GM23338 (cell line): ENCODE data around the gene DAPK1. TPM values are rescaled to one million over a fixed set of nuclear protein-coding genes. Genes with fewer than 3 reads are reported as not detected.

ENCODE experiments used
- ATAC-seq: fragments of 200-7000 bp; cut with Tn5 transposase; 3 replicates; pipeline ENCODE4 v1.9.1; 2020
- DNase-seq: peaks from one replicate; pipeline ENCODE4 v3.0.0-alpha.2; 2015; ENCODE audit warnings: low spot score
- H2AFZ ChIP-seq: fragments of 200-600 bp; sonication (generic); 2 replicates; pipeline ENCODE4 v1.8.0; 2016; ENCODE audit warnings: antibody characterized with exemption, mild to moderate bottlenecking, moderate library complexity
- H3F3A ChIP-seq: fragments of 200-600 bp; sonication (generic); replicated peaks from 2 replicates; pipeline ENCODE4 v1.8.0; 2017; ENCODE audit warnings: antibody characterized with exemption, mixed run types, low read depth
- H3K27ac ChIP-seq: fragments of 200-600 bp; sonication (generic); 2 replicates; pipeline ENCODE4 v1.6.1; 2016; ENCODE audit warnings: low read depth
- H3K27me3 ChIP-seq: fragments of 200-600 bp; sonication (generic); 2 replicates; pipeline ENCODE4 v1.8.0; 2016; ENCODE audit warnings: mild to moderate bottlenecking, mixed run types, moderate library complexity; ENCODE audit not compliant: insufficient read depth
- H3K36me3 ChIP-seq: fragments of 200-600 bp; sonication (generic); 2 replicates; pipeline ENCODE4 v1.8.0; 2016; ENCODE audit warnings: mild to moderate bottlenecking; ENCODE audit not compliant: insufficient read depth
- H3K4me1 ChIP-seq: fragments of 200-600 bp; sonication (generic); 2 replicates; pipeline ENCODE4 v1.8.0; 2016; ENCODE audit warnings: mild to moderate bottlenecking, moderate library complexity; ENCODE audit not compliant: insufficient read depth
- H3K4me2 ChIP-seq: fragments of 200-600 bp; sonication (generic); 2 replicates; pipeline ENCODE4 v1.7.1; 2017; ENCODE audit warnings: mixed run types
- H3K4me3 ChIP-seq: fragments of 200-600 bp; sonication (generic); 2 replicates; pipeline ENCODE4 v1.6.1; 2016; ENCODE audit warnings: mixed run types
- H3K79me2 ChIP-seq: fragments of 200-600 bp; sonication (generic); replicated peaks from 2 replicates; pipeline ENCODE4 v1.8.0; 2017; ENCODE audit warnings: mild to moderate bottlenecking; ENCODE audit not compliant: insufficient read depth
- H3K9me2 ChIP-seq: fragments of 200-600 bp; sonication (generic); 2 replicates; pipeline ENCODE4 v1.8.0; 2017; ENCODE audit not compliant: insufficient read depth
- H4K20me1 ChIP-seq: fragments of 200-600 bp; sonication (generic); replicated peaks from 2 replicates; pipeline ENCODE4 v1.8.0; 2017; ENCODE audit warnings: mild to moderate bottlenecking; ENCODE audit not compliant: insufficient read depth
- H3K27ac Mint-ChIP-seq: 2 replicates; pipeline ENCODE4 v1.8.0; 2020; ENCODE audit warnings: inconsistent platforms, mild to moderate bottlenecking, moderate library complexity, mixed read lengths
- H3K27me3 Mint-ChIP-seq: 3 replicates; pipeline ENCODE4 v1.8.0; 2022; ENCODE audit warnings: low read depth, mild to moderate bottlenecking, moderate library complexity, mixed read lengths, inconsistent platforms; ENCODE audit not compliant: insufficient read depth, poor library complexity
- H3K36me3 Mint-ChIP-seq: 3 replicates; pipeline ENCODE4 v1.8.0; 2021; ENCODE audit warnings: low read depth, mild to moderate bottlenecking, inconsistent platforms, moderate library complexity, mixed read lengths
- H3K4me1 Mint-ChIP-seq: 3 replicates; pipeline ENCODE4 v1.8.0; 2020; ENCODE audit warnings: mild to moderate bottlenecking, inconsistent platforms, mixed read lengths
- H3K4me3 Mint-ChIP-seq: 3 replicates; pipeline ENCODE4 v1.8.0; 2021; ENCODE audit warnings: moderate library complexity, mild to moderate bottlenecking, inconsistent platforms, mixed read lengths
- H3K9me3 Mint-ChIP-seq: 3 replicates; pipeline ENCODE4 v1.8.0; 2020; ENCODE audit warnings: moderate library complexity, mild to moderate bottlenecking, inconsistent platforms, mixed read lengths
- CREB1 ChIP-seq: fragments of 250-450 bp; sonication (Bioruptor Pico); IDR thresholded peaks from 2 replicates; pipeline ENCODE4 v1.5.0; 2020; ENCODE audit warnings: low read depth, mild to moderate bottlenecking, moderate library complexity
- ETS1 ChIP-seq: IDR thresholded peaks from 2 replicates; pipeline ENCODE4 v1.6.1; 2016; ENCODE audit warnings: antibody characterized with exemption
- EZH2 ChIP-seq: fragments of 200-600 bp; sonication (generic); IDR thresholded peaks from one replicate; pipeline ENCODE4 v1.8.0; 2017; ENCODE audit warnings: antibody characterized with exemption, mild to moderate bottlenecking, low read depth; ENCODE audit not compliant: unreplicated experiment
- EZH2phosphoT487 ChIP-seq: fragments of 200-600 bp; sonication (generic); IDR thresholded peaks from one replicate; pipeline ENCODE4 v1.8.1; 2018; ENCODE audit warnings: antibody characterized with exemption; ENCODE audit not compliant: unreplicated experiment
- JUNB ChIP-seq: IDR thresholded peaks from one replicate; pipeline ENCODE4 v1.6.1; 2016; ENCODE audit warnings: antibody characterized with exemption; ENCODE audit not compliant: unreplicated experiment
- NANOG ChIP-seq: IDR thresholded peaks from 2 replicates; pipeline ENCODE4 v1.6.1; 2016; ENCODE audit warnings: antibody characterized with exemption, borderline replicate concordance
- POLR2AphosphoS5 ChIP-seq: IDR thresholded peaks from 2 replicates; pipeline ENCODE4 v1.6.1; 2016; ENCODE audit warnings: antibody characterized with exemption, low read depth
- STAT1 ChIP-seq: IDR thresholded peaks from one replicate; pipeline ENCODE4 v1.6.1; 2016; ENCODE audit warnings: antibody characterized with exemption; ENCODE audit not compliant: unreplicated experiment
- ZNF114 ChIP-seq: fragments of 250-450 bp; sonication (Bioruptor Pico); IDR thresholded peaks from 2 replicates; pipeline ENCODE4 v1.5.0; 2020; ENCODE audit warnings: mild to moderate bottlenecking, moderate library complexity
- ZNF331 ChIP-seq: fragments of 250-450 bp; sonication (Bioruptor Pico); IDR thresholded peaks from 2 replicates; pipeline ENCODE4 v1.5.0; 2020; ENCODE audit warnings: low read depth, mild to moderate bottlenecking, moderate library complexity
- ZNF462 ChIP-seq: fragments of 250-450 bp; sonication (Bioruptor Pico); IDR thresholded peaks from 2 replicates; pipeline ENCODE4 v1.5.0; 2020; ENCODE audit warnings: mild to moderate bottlenecking, moderate library complexity
- polyA plus RNA-seq: library from polyadenylated mRNA; unstranded; fragments of >200 nt; fragmentation: Nextera tagmentation; extraction: Ambion mirVana; gene quantifications from 2 replicates; pipeline ENCODE4 v1.2.1, GENCODE V29; 2016
- total RNA-seq: library from RNA; depleted of rRNA; stranded (reverse); fragments of >200 nt; shearing (Covaris generic); gene quantifications from 2 replicates; pipeline ENCODE4 v1.2.3, GENCODE V29; 2014
- TF ChIP-seq, protein P1 (sequence below), 2 experiments: fragments of 200-600 bp in 1 of 2; sonication (generic) in 1 of 2; conservative IDR thresholded peaks; 2 replicates each; pipeline versions ENCODE4 v1.5.1 to v1.6.1; 2016 to 2017; ENCODE audit warnings: antibody characterized with exemption in 2 of 2, low read depth in 2 of 2, mild to moderate bottlenecking in 2 of 2, moderate library complexity in 1 of 2
- TF ChIP-seq, protein P2 (sequence below): IDR thresholded peaks from one replicate; pipeline ENCODE4 v1.6.1; 2018; ENCODE audit warnings: antibody characterized with exemption; ENCODE audit not compliant: unreplicated experiment

The DAPK1 gene
- total and polyA plus RNA-seq, 2 experiments from 2014 or later, result 37.0 to 134 TPM

- no peaks in the 10 kb centered on the region for H3K27me3 ChIP-seq
- no peak overlapping the region for H3K27ac Mint-ChIP-seq
- H3K4me3 ChIP-seq, result no peak overlapping the region
- H2AFZ ChIP-seq, result no peak overlapping the region
- peaks cover 77% of the 10 kb centered on the region for H3K36me3 Mint-ChIP-seq
- no peak overlapping the region for H3K4me3 Mint-ChIP-seq
- peaks cover 22% of the 10 kb centered on the region for H3K36me3 ChIP-seq
- H4K20me1 ChIP-seq, result peaks cover 36% of the 10 kb centered on the region
- peaks cover 23% of the 10 kb centered on the region for H3K4me1 ChIP-seq
- H3K4me2 ChIP-seq, result no peak overlapping the region
- DNase-seq (no peak), ATAC-seq (no peak)
- H3K27me3 Mint-ChIP-seq, result peaks cover 17% of the 10 kb centered on the region
- H3K9me3 Mint-ChIP-seq, result no peaks in the 10 kb centered on the region
- H3F3A ChIP-seq, result 0 out of 2 replicates have a peak, but pooled peaks cover 2% of the 10 kb centered on the region
- H3K9me2 ChIP-seq, result no peaks in the 10 kb centered on the region
- peaks cover 49% of the 10 kb centered on the region for H3K4me1 Mint-ChIP-seq
- H3K79me2 ChIP-seq, result peaks cover 98% of the 10 kb centered on the region
- no peak overlapping the region for H3K27ac ChIP-seq
- no peak for TF ChIP-seq STAT1
- TF ChIP-seq ETS1, result no peak
- no peak for TF ChIP-seq EZH2
- TF ChIP-seq CREB1 (CRISPR knock-in tag), result no peak
- TF ChIP-seq, protein P1, sequence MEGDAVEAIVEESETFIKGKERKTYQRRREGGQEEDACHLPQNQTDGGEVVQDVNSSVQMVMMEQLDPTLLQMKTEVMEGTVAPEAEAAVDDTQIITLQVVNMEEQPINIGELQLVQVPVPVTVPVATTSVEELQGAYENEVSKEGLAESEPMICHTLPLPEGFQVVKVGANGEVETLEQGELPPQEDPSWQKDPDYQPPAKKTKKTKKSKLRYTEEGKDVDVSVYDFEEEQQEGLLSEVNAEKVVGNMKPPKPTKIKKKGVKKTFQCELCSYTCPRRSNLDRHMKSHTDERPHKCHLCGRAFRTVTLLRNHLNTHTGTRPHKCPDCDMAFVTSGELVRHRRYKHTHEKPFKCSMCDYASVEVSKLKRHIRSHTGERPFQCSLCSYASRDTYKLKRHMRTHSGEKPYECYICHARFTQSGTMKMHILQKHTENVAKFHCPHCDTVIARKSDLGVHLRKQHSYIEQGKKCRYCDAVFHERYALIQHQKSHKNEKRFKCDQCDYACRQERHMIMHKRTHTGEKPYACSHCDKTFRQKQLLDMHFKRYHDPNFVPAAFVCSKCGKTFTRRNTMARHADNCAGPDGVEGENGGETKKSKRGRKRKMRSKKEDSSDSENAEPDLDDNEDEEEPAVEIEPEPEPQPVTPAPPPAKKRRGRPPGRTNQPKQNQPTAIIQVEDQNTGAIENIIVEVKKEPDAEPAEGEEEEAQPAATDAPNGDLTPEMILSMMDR (conservative IDR thresholded peaks at IDR 0.05; ENCODE audit: low read depth in 2 of 2), result no peak
- no peak for TF ChIP-seq JUNB
- TF ChIP-seq NANOG, result no peak
- TF ChIP-seq ZNF331 (CRISPR knock-in tag), result no peak
- no peak for TF ChIP-seq EZH2phosphoT487
- no peak for TF ChIP-seq ZNF114 (CRISPR knock-in tag)
- no peak for TF ChIP-seq POLR2AphosphoS5
- TF ChIP-seq ZNF462 (CRISPR knock-in tag), result no peak
- TF ChIP-seq, protein P2, sequence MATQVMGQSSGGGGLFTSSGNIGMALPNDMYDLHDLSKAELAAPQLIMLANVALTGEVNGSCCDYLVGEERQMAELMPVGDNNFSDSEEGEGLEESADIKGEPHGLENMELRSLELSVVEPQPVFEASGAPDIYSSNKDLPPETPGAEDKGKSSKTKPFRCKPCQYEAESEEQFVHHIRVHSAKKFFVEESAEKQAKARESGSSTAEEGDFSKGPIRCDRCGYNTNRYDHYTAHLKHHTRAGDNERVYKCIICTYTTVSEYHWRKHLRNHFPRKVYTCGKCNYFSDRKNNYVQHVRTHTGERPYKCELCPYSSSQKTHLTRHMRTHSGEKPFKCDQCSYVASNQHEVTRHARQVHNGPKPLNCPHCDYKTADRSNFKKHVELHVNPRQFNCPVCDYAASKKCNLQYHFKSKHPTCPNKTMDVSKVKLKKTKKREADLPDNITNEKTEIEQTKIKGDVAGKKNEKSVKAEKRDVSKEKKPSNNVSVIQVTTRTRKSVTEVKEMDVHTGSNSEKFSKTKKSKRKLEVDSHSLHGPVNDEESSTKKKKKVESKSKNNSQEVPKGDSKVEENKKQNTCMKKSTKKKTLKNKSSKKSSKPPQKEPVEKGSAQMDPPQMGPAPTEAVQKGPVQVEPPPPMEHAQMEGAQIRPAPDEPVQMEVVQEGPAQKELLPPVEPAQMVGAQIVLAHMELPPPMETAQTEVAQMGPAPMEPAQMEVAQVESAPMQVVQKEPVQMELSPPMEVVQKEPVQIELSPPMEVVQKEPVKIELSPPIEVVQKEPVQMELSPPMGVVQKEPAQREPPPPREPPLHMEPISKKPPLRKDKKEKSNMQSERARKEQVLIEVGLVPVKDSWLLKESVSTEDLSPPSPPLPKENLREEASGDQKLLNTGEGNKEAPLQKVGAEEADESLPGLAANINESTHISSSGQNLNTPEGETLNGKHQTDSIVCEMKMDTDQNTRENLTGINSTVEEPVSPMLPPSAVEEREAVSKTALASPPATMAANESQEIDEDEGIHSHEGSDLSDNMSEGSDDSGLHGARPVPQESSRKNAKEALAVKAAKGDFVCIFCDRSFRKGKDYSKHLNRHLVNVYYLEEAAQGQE, result no peak
These were observed 14.6 kb downstream of the DAPK1 start for GRCh38 chr9:87512311-87512710.
